Testis (tissue), 3 donors: Measurements from ENCODE around the gene UBP1. TPM values are rescaled to one million over a fixed set of nuclear protein-coding genes. Genes with fewer than 3 reads are reported as not detected.

Experiments used
- DNase-seq: peaks from one replicate; pipeline ENCODE4 v3.0.0-alpha.2; 2019
- H3K27ac ChIP-seq, 2 donors: fragments of 200-600 bp; sonication (generic); one replicate each; pipeline ENCODE4 v1.5.1; 2019
- H3K27me3 ChIP-seq: fragments of 200-600 bp; sonication (generic); one replicate; pipeline ENCODE4 v1.5.1; 2019
- H3K36me3 ChIP-seq: fragments of 200-600 bp; sonication (generic); one replicate; pipeline ENCODE4 v1.5.1; 2017; ENCODE audit warnings: low read depth; ENCODE audit errors: missing control alignments
- H3K4me1 ChIP-seq: fragments of 200-600 bp; sonication (generic); one replicate; pipeline ENCODE4 v1.5.1; 2019
- H3K4me3 ChIP-seq, 2 donors: fragments of 200-600 bp; sonication (generic); one replicate each; pipeline ENCODE4 v1.5.1; 2017 to 2019
- H3K9me3 ChIP-seq: fragments of 200-600 bp; sonication (generic); one replicate; pipeline ENCODE4 v1.5.1; 2017
- CTCF ChIP-seq, 3 experiments: fragments of 450-650 bp in 2 of 3; fragments of 200-600 bp in 1 of 3; sonication (generic) in 1 of 3; IDR thresholded peaks; one replicate each; pipeline ENCODE4 v1.5.1; 2016 to 2019; ENCODE audit warnings: antibody characterized with exemption in 3 of 3, mild to moderate bottlenecking in 2 of 3, moderate library complexity in 1 of 3
- POLR2A ChIP-seq: fragments of 450-650 bp; IDR thresholded peaks from one replicate; pipeline ENCODE4 v1.6.1; 2017; ENCODE audit warnings: antibody characterized with exemption, mild to moderate bottlenecking, moderate library complexity
- WGBS, 2 donors: methylation state at CpG; one replicate each; pipeline ENCODE4 v1.1.5; 2018; 5-methylcytosine and 5-hydroxymethylcytosine counted together
- intact Hi-C: fragments of 100-400 bp; cut with DNase I; formaldehyde crosslinking; loops from one replicate; pipeline ENCODE4 v1.15.1; 2023; ENCODE audit warnings: low total_unique reads
- polyA plus RNA-seq: library from polyadenylated mRNA; stranded (reverse); fragments of 350-450 nt; fragmentation: Illumina TruSeq; extraction: RNeasy Lipid Tissue Mini Kit (QIAGEN cat#74804); gene quantifications from one replicate; pipeline ENCODE4 v1.2.3, GENCODE V29; 2014; ENCODE audit warnings: low read depth, low replicate concordance; ENCODE audit not compliant: insufficient read depth
- total RNA-seq, 2 donors: library from RNA; depleted of rRNA; stranded (reverse); fragments of >200 nt; gene quantifications; one replicate each; pipeline ENCODE4 v1.2.3, GENCODE V29; 2016

UBP1 gene
- total and polyA plus RNA-seq, 3 donors from 2014 or later, result 53.9 to 108 (median 93.2) TPM

- intact Hi-C loops, result no loop called here
- 94 to 96% methylated on average over 6 of the region's 6 CpGs for WGBS, 2 donors
- no peak overlapping the region for H3K4me3 ChIP-seq
- no peak overlapping the region for H3K27ac ChIP-seq
- H3K36me3 ChIP-seq, result no peaks in the 10 kb centered on the region
- DNase-seq, result no peak
- H3K4me1 ChIP-seq, result no peaks in the 10 kb centered on the region
- H3K27me3 ChIP-seq, result no peaks in the 10 kb centered on the region
- no peaks in the 10 kb centered on the region for H3K9me3 ChIP-seq
- TF ChIP-seq CTCF (IDR thresholded peaks at IDR 0.05), result no peak
- TF ChIP-seq POLR2A, result no peak
Measured at GRCh38 chr3:33403756-33404155, 36.4 kb downstream of the UBP1 start.

GRCh38 chr3:33402936-33403335 lies 37.3 kb downstream of the UBP1 start:
- intact Hi-C loops, result no loop called here
- no peak overlapping the region for H3K27ac ChIP-seq
- no peak for DNase-seq
- no peaks in the 10 kb centered on the region for H3K36me3 ChIP-seq
- no peak overlapping the region for H3K4me3 ChIP-seq
- H3K9me3 ChIP-seq, result no peaks in the 10 kb centered on the region
- H3K4me1 ChIP-seq, result no peaks in the 10 kb centered on the region
- H3K27me3 ChIP-seq, result no peaks in the 10 kb centered on the region
- WGBS, 2 donors, result 89 to 92% methylated on average over 3 of the region's 3 CpGs
- no peak for TF ChIP-seq CTCF (IDR thresholded peaks at IDR 0.05)
- TF ChIP-seq POLR2A, result no peak

GRCh38 chr3:33401781-33402180 lies 38.4 kb downstream of the UBP1 start:
- H3K9me3 ChIP-seq, result no peaks in the 10 kb centered on the region
- H3K4me1 ChIP-seq, result no peaks in the 10 kb centered on the region
- WGBS, 2 donors, result 91 to 92% methylated on average over 2 of the region's 2 CpGs
- intact Hi-C loops, result no loop called here
- no peak overlapping the region for H3K4me3 ChIP-seq
- no peaks in the 10 kb centered on the region for H3K36me3 ChIP-seq
- H3K27me3 ChIP-seq, result no peaks in the 10 kb centered on the region
- no peak overlapping the region for H3K27ac ChIP-seq
- no peak for TF ChIP-seq CTCF (IDR thresholded peaks at IDR 0.05)
- TF ChIP-seq POLR2A, result no peak
- DNase-seq, result no peak

GRCh38 chr3:33398410-33398809 lies 41.8 kb downstream of the UBP1 start:
- intact Hi-C loops, result no loop called here
- Histone ChIP-seq H3K9me3 (no peaks in the 10 kb centered on the region), H3K27me3 (no peaks in the 10 kb centered on the region), H3K36me3 (no peaks in the 10 kb centered on the region), H3K27ac (no peak overlapping the region), H3K4me1 (no peaks in the 10 kb centered on the region), H3K4me3 (no peak overlapping the region)
- TF ChIP-seq POLR2A (no peak), CTCF (IDR thresholded peaks at IDR 0.05) (no peak)
- 94 to 98% methylated on average over 5 of the region's 5 CpGs for WGBS, 2 donors
- DNase-seq, result no peak

- H3K4me1 ChIP-seq, result no peaks in the 10 kb centered on the region
- H3K36me3 ChIP-seq, result no peaks in the 10 kb centered on the region
- H3K9me3 ChIP-seq, result no peaks in the 10 kb centered on the region
- no peaks in the 10 kb centered on the region for H3K27me3 ChIP-seq
- no peak for DNase-seq
- 84 to 95% methylated on average over 7 of the region's 7 CpGs for WGBS, 2 donors
- TF ChIP-seq POLR2A (no peak), CTCF (IDR thresholded peaks at IDR 0.05) (no peak)
- H3K4me3 ChIP-seq, result no peak overlapping the region
- H3K27ac ChIP-seq, result no peak overlapping the region
- intact Hi-C loops, result no loop called here
Measured at GRCh38 chr3:33395900-33396299, 44.3 kb downstream of the UBP1 start.
